Mesendoderm (in vitro differentiated cells): ENCODE data around the gene ANTXR1.
A peak's percentile ranks its signal among the peaks of the same experiment; 100 is the strongest.

Experiments
- DNase-seq: peaks from one replicate; pipeline ENCODE4 v3.0.0; 2013
- H2AK5ac ChIP-seq: 2 replicates; pipeline ENCODE4 v1.6.1; 2013; ENCODE audit warnings: low read length, inconsistent platforms
- H2BK120ac ChIP-seq: 2 replicates; pipeline ENCODE4 v1.6.1; 2013; ENCODE audit warnings: low read depth, mild to moderate bottlenecking, low read length, moderate library complexity, mixed read lengths
- H2BK15ac ChIP-seq: replicated peaks from 2 replicates; pipeline ENCODE4 v1.6.1; 2013; ENCODE audit warnings: low read depth, mild to moderate bottlenecking, moderate library complexity
- H2BK5ac ChIP-seq: 2 replicates; pipeline ENCODE4 v1.6.1; 2013; ENCODE audit warnings: low read length, inconsistent platforms
- H3K18ac ChIP-seq: 2 replicates; pipeline ENCODE4 v1.6.1; 2013; ENCODE audit warnings: mild to moderate bottlenecking, low read length, mixed read lengths
- H3K23ac ChIP-seq: one replicate; pipeline ENCODE4 v1.6.1; 2013; ENCODE audit warnings: low read length
- H3K27ac ChIP-seq: 2 replicates; pipeline ENCODE4 v1.5.1; 2013; ENCODE audit warnings: low read depth, mild to moderate bottlenecking, inconsistent platforms, low read length, moderate library complexity
- H3K27me3 ChIP-seq: 2 replicates; pipeline ENCODE4 v1.6.1; 2013; ENCODE audit warnings: low read length, control low read depth, mild to moderate bottlenecking, inconsistent platforms; ENCODE audit not compliant: insufficient read depth, poor library complexity
- H3K36me3 ChIP-seq: 2 replicates; pipeline ENCODE4 v1.6.1; 2013; ENCODE audit warnings: low read length, inconsistent platforms; ENCODE audit not compliant: control insufficient read depth, insufficient read depth
- H3K4ac ChIP-seq: one replicate; pipeline ENCODE4 v1.6.1; 2013; ENCODE audit warnings: low read depth, mild to moderate bottlenecking, low read length, moderate library complexity
- H3K4me1 ChIP-seq: 2 replicates; pipeline ENCODE4 v1.6.1; 2013; ENCODE audit warnings: low read depth, low read length, inconsistent platforms; ENCODE audit not compliant: control insufficient read depth
- H3K4me2 ChIP-seq: 2 replicates; pipeline ENCODE4 v1.6.1; 2013; ENCODE audit warnings: low read length
- H3K4me3 ChIP-seq: 2 replicates; pipeline ENCODE4 v1.5.1; 2013; ENCODE audit warnings: mild to moderate bottlenecking, low read length
- H3K56ac ChIP-seq: one replicate; pipeline ENCODE4 v1.6.1; 2013; ENCODE audit warnings: low read length
- H3K79me1 ChIP-seq: 2 replicates; pipeline ENCODE4 v1.6.1; 2013; ENCODE audit warnings: low read length, inconsistent platforms
- H3K79me2 ChIP-seq: 2 replicates; pipeline ENCODE4 v1.6.1; 2013; ENCODE audit warnings: mild to moderate bottlenecking, low read length; ENCODE audit not compliant: control insufficient read depth, insufficient read depth
- H3K9ac ChIP-seq: 2 replicates; pipeline ENCODE4 v1.6.1; 2013; ENCODE audit warnings: low read length, inconsistent platforms
- H4K5ac ChIP-seq: one replicate; pipeline ENCODE4 v1.6.1; 2013; ENCODE audit warnings: low read length
- H4K8ac ChIP-seq: one replicate; pipeline ENCODE4 v1.6.1; 2013; ENCODE audit warnings: low read depth, mild to moderate bottlenecking, control low read depth, low read length, moderate library complexity
- WGBS: extraction: QIAGEN DNeasy Blood & Tissue Kit; methylation state at CpG from one replicate; pipeline ENCODE4 v1.1.7; 2013; ENCODE audit warnings: low lambda C conversion rate, missing lambda C conversion rate; ENCODE audit not compliant: insufficient coverage; ENCODE audit errors: extremely low coverage; 5-methylcytosine and 5-hydroxymethylcytosine counted together

The ANTXR1 gene

DNA sequence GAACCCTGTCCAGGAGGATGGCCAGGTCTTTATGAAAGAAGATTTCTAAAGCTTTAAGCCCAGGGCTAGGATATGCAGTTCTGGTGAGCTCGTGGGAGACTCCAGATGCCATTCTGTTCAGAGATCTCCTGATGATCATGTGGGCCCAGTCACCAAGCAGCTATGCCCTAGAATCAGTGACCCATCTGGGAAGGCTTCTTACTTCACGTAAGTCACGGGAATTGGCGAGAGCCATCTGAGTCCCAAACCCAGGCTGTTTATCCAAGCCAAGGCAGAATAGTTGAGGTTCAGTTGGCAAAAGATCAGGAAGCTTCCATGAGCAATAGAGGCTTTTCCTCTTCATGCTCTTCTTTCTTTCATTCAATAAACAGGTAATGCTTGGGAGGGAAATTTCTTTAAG lies 23.9 kb downstream of the ANTXR1 start:
- H3K18ac ChIP-seq = no peak overlapping the region
- no peak overlapping the region for H3K4ac ChIP-seq
- no peak overlapping the region for H2BK120ac ChIP-seq
- H3K4me3 ChIP-seq = no peak overlapping the region
- no peak overlapping the region for H4K8ac ChIP-seq
- peaks cover 2% of the 10 kb centered on the region for H3K79me2 ChIP-seq
- H3K27me3 ChIP-seq = no peaks in the 10 kb centered on the region
- no peak overlapping the region for H2AK5ac ChIP-seq
- no peak overlapping the region for H2BK15ac ChIP-seq
- no CpG with 5 or more reads among the region's 4 CpGs for WGBS
- no peak overlapping the region for H3K4me2 ChIP-seq
- H3K4me1 ChIP-seq = no peaks in the 10 kb centered on the region
- H3K36me3 ChIP-seq = peaks cover 1% of the 10 kb centered on the region
- H2BK5ac ChIP-seq = no peak overlapping the region
- no peak overlapping the region for H3K9ac ChIP-seq
- H3K79me1 ChIP-seq = peaks cover 21% of the 10 kb centered on the region
- H3K56ac ChIP-seq = no peak overlapping the region
- DNase-seq = no peak
- H3K23ac ChIP-seq = no peak overlapping the region
- no peak overlapping the region for H3K27ac ChIP-seq
- no peak overlapping the region for H4K5ac ChIP-seq

DNA sequence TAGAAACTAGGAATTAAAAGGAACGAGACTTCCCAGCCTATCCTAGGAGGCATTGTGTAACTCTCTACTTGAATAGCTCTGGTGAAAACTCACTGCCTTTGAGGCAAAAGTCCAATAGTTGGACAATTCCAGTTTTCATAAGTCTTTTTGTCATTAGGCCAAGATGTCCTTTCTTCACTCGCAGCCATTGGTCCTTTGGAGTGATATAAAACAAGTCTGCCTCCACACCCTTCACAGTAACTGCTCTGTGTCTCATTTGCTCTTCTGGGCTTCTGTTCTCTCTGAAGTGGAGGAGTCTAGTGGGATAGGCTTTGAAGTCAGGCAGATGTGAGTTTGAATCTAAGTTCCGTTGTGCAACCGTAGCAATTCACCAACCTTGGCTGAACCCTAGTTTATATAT lies 28.2 kb downstream of the ANTXR1 start:
- Histone ChIP-seq H3K27me3 (no peaks in the 10 kb centered on the region), H3K36me3 (peaks cover 1% of the 10 kb centered on the region), H2BK5ac (no peak overlapping the region), H3K18ac (no peak overlapping the region), H2BK120ac (no peak overlapping the region), H3K4me2 (no peak overlapping the region), H3K4me1 (peaks cover 2% of the 10 kb centered on the region), H3K4ac (no peak overlapping the region), H3K9ac (no peak overlapping the region), H3K4me3 (no peak overlapping the region), H3K56ac (no peak overlapping the region), H3K23ac (no peak overlapping the region), H4K5ac (no peak overlapping the region), H3K79me2 (no peaks in the 10 kb centered on the region), H2AK5ac (no peak overlapping the region), H3K27ac (no peak overlapping the region), H2BK15ac (no peak overlapping the region), H4K8ac (no peak overlapping the region), H3K79me1 (peaks cover 6% of the 10 kb centered on the region)
- no CpG with 5 or more reads among the region's 4 CpGs for WGBS
- DNase-seq = no peak

DNA sequence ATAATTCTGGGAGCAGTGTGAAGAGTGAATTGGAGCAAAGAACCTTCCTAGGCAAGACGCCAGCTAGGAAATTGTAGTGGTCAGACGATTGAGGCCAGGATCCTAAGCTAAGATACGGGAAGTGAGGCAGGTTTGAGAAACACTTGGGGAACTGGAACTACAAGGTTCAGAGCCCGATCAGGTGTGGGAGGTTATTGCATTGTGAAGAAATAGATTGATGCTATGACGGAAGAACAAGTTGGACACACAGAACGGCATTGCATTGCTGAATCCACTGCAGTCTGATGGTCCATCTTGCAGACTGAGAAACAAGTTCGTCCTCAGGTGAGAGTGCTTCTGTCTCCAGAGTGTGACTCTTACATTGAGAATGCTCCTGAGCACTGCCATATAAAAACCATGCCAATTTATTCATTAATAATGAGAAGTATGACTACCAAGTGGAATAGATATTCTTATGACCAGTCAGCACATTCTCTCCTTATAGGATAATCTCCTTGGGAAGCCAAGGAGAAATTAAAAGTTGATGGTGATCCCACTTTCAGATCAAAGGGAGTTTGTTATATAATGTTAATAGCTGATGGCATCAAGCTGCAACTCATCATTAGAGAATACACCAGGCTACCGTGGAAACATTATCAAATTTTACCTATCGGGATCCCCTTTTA lies 30.9 kb downstream of the ANTXR1 start:
- Histone ChIP-seq H3K79me2 (no peaks in the 10 kb centered on the region), H3K27me3 (no peaks in the 10 kb centered on the region), H2BK120ac (no peak overlapping the region), H4K5ac (no peak overlapping the region), H3K4ac (no peak overlapping the region), H3K4me2 (no peak overlapping the region), H3K27ac (no peak overlapping the region), H3K56ac (no peak overlapping the region), H3K23ac (no peak overlapping the region), H3K36me3 (peaks cover 1% of the 10 kb centered on the region), H4K8ac (no peak overlapping the region), H3K4me1 (peaks cover 2% of the 10 kb centered on the region), H2AK5ac (no peak overlapping the region), H3K79me1 (peaks cover 2% of the 10 kb centered on the region), H3K18ac (no peak overlapping the region), H3K4me3 (no peak overlapping the region), H2BK15ac (no peak overlapping the region), H2BK5ac (no peak overlapping the region), H3K9ac (no peak overlapping the region)
- WGBS = no CpG with 5 or more reads among the region's 9 CpGs
- DNase-seq = no peak

- no peak overlapping the region for H3K4me3 ChIP-seq
Observed at GRCh38 chr2:69046221-69046662, 33.3 kb downstream of the ANTXR1 start.

DNA sequence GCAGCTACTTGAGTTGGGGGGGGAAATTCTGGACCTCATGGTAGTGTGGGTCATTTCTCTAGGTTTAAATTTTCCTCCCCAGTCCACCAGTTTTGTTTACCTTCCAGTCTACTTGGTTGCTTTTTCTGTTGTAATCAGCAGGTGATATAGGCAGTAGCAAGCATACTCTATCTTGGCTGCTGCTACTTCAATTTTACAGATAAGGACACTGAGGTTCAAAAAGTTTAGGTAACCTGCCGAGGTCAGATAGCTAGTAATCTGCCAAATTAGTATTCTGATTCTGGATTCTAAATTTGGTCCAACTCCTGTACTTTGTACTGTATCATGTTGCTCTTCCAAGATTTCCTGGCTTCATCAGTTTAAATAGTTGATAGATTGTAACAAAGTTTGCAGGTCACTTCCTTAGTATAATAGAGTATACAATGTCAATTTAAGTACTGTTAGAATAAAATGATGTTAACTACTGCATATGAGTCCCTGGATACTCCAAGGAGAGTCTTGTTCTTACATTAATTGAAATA lies 34.7 kb downstream of the ANTXR1 start:
- Histone ChIP-seq H3K79me2 (no peaks in the 10 kb centered on the region), H3K4me3 (no peak overlapping the region), H3K23ac (no peak overlapping the region), H3K18ac (no peak overlapping the region), H3K4me2 (no peak overlapping the region), H4K5ac (no peak overlapping the region), H2BK15ac (no peak overlapping the region), H3K4ac (no peak overlapping the region), H3K56ac (no peak overlapping the region), H2BK5ac (no peak overlapping the region), H4K8ac (no peak overlapping the region), H3K27ac (no peak overlapping the region), H3K36me3 (no peaks in the 10 kb centered on the region), H3K9ac (no peak overlapping the region), H2AK5ac (no peak overlapping the region), H3K4me1 (peaks cover 2% of the 10 kb centered on the region), H3K27me3 (no peaks in the 10 kb centered on the region), H2BK120ac (no peak overlapping the region), H3K79me1 (peaks cover 2% of the 10 kb centered on the region)
- WGBS = no CpG with 5 or more reads among the region's 1 CpG
- DNase-seq = no peak

More at GRCh38 chr2:69046221-69046662, 33.3 kb downstream of the ANTXR1 start:
- Histone ChIP-seq H3K9ac (no peak overlapping the region), H3K4me2 (no peak overlapping the region), H3K23ac (no peak overlapping the region), H3K79me2 (no peaks in the 10 kb centered on the region), H3K36me3 (peaks cover under 1% of the 10 kb centered on the region), H2BK15ac (no peak overlapping the region), H4K5ac (no peak overlapping the region), H2BK5ac (no peak overlapping the region), H3K4ac (no peak overlapping the region), H3K18ac (no peak overlapping the region), H2BK120ac (no peak overlapping the region), H3K56ac (peak overlapping the region; percentile 12), H4K8ac (no peak overlapping the region), H3K79me1 (peaks cover 2% of the 10 kb centered on the region), H3K27me3 (no peaks in the 10 kb centered on the region), H2AK5ac (no peak overlapping the region), H3K4me1 (peaks cover 2% of the 10 kb centered on the region), H3K27ac (no peak overlapping the region)
- no CpG with 5 or more reads among the region's 1 CpG for WGBS
- DNase-seq = peak; percentile 84

- peaks cover 3% of the 10 kb centered on the region for H3K79me1 ChIP-seq
- no peak overlapping the region for H4K8ac ChIP-seq
- no peak overlapping the region for H2BK120ac ChIP-seq
- H3K27me3 ChIP-seq = no peaks in the 10 kb centered on the region
- H2BK15ac ChIP-seq = no peak overlapping the region
- WGBS = no CpG with 5 or more reads among the region's 4 CpGs
- no peak overlapping the region for H2AK5ac ChIP-seq
- H3K4me1 ChIP-seq = peaks cover under 1% of the 10 kb centered on the region
- no peak overlapping the region for H4K5ac ChIP-seq
- no peak overlapping the region for H3K18ac ChIP-seq
- no peak overlapping the region for H3K4me3 ChIP-seq
- no peak overlapping the region for H2BK5ac ChIP-seq
- no peak overlapping the region for H3K27ac ChIP-seq
- H3K9ac ChIP-seq = no peak overlapping the region
- no peak overlapping the region for H3K23ac ChIP-seq
- H3K56ac ChIP-seq = no peak overlapping the region
- no peaks in the 10 kb centered on the region for H3K36me3 ChIP-seq
- no peaks in the 10 kb centered on the region for H3K79me2 ChIP-seq
- H3K4ac ChIP-seq = no peak overlapping the region
- H3K4me2 ChIP-seq = no peak overlapping the region
- DNase-seq = no peak
Observed at GRCh38 chr2:69050802-69051201, 37.8 kb downstream of the ANTXR1 start.
